GM19351 (cell line): Measurements from ENCODE around the gene FOXO3.

Source experiments
- ATAC-seq: cut with Tn5 transposase; IDR thresholded peaks from one replicate; pipeline ENCODE4 v1.9.1; 2021; ENCODE audit warnings: mild to moderate bottlenecking, moderate library complexity; ENCODE audit not compliant: unreplicated experiment

Gene FOXO3

DNA sequence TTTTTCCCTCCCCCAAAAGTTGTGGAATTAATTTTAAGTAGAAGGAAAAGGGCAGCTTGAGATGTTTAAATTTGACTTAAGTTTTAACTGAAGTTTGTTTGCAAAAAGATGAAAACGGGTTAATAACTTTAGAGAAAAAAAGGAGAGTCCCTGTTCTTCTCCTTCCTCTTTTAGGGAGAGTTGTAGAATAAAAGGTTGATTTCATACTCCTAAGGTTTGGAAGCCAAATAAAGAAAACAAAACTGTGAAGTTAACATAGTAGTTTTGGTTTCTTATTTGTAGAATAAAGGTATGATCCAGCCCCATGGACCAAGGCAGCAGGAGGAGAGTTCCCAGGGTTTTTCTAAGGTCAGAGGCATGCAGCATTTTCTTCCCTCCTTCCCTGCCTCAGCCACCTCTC lies 33.4 kb downstream of the FOXO3 start:
- ATAC-seq: no peak

DNA sequence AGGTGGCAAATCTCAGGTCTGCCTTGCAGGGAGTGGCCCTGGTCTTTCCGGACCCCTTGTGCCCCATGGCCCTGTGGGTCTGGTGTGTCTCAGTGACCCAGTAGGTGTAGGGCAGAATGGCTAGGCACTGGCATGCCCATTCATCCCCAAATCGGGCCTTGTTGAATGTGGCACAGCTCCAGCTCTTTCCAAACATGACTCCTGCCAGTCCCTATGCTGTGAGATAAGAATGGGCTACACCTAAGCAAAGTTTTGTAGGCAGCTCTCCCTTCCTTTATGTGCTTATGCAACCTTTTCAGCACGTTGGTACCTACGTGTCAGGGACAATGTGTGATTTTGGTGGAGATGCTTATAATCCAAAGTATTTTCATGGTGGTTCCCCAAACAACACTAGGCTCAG lies 33.9 kb downstream of the FOXO3 start:
- ATAC-seq: no peak

DNA sequence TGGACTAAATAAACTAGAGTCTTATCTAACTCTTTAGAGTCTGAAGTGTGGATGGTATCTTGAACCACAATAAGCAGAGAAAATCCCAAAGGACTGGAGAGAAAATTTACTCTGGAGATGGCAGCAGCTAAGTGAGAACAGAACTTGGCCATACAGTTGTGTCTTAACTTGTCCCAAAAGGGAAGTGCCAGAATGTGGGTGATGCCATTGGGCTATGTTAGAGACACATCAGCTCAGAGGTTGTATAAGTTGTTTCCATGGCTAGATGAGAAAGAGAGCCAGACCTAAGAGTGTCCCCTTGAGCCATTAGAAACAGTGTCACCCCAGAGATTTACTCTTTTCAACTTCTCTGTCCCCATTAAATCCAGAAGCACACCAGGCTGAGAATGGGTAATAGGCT lies 36.2 kb downstream of the FOXO3 start:
- no peak for ATAC-seq

DNA sequence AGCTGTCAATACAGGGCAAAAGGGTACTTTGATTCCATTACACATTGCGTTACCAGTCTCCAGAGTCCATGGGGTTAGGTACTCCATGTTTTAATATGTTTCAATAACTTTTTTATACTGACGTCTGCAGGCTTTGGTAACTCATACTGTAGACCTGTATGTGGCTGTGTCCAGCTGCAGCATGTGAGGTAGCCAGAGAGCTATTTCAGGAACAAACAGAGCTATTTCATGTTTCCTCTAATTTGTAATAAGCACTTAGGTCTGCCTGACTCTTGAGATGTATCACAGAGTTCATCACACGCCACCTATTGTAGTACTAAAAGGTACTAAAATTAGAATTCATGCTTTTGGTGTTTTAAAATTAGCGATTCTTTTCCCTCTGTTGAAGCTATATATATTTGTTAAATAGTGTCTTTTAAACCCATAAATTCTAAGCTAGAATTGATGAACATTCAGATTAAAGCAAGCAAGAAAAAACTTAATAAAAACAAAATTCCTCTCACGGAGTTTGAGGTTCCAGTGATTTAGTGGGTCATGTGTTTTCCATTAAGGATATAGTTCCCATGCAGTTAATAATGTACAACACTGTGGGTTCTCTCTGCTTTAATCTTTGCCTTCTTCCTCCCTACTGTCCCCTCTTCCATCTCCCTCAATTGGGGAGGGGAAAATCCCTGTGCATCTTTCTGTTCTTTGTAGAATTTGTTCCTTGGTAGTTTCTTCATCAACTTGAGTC lies 37.0 kb downstream of the FOXO3 start:
- peak; percentile 58 for ATAC-seq

DNA sequence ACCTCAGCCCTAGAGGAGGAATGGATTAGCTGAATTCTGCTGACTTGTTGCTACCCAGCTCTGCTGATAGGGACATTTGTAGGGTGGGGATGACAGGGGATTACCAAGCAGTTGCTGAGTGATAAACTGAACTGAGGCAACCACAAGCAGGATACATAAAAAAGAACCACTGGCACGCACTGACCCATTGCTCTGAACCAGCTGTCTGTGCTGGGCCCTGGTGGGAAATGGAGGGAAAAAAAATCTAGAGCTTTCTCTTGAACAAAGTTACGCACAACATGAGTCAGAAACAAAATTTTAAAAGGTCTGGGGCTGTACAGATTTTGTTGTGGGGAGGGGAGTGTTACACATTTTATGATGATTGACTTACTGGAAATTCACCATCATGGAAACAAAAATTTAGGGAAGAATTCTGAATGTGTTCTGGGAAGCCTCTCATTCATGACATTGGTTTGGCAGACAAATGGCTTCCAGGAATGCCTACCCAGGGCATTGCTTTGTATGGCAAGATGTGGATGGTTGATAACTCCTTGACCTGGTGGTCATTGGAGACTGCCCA lies 37.7 kb downstream of the FOXO3 start:
- peak; percentile 86 for ATAC-seq

DNA sequence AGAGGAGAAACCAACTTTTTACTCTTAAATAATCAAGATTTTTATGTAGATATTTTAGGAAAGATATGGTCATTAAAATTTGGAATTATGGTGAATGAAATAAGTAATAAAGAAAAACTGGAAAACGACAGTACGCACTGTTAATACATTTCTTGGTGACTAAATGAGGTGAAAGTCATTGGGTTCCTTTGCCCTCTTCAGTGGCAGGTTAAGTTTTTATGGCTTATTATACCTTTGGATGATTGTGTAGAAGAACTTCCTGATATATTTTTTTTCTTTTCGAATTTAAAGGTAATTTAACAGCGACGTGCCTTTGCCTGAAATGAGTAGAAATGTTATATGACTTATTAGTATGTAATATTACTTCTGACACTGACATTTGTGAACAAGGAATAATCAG lies 43.4 kb downstream of the FOXO3 start:
- ATAC-seq: no peak

DNA sequence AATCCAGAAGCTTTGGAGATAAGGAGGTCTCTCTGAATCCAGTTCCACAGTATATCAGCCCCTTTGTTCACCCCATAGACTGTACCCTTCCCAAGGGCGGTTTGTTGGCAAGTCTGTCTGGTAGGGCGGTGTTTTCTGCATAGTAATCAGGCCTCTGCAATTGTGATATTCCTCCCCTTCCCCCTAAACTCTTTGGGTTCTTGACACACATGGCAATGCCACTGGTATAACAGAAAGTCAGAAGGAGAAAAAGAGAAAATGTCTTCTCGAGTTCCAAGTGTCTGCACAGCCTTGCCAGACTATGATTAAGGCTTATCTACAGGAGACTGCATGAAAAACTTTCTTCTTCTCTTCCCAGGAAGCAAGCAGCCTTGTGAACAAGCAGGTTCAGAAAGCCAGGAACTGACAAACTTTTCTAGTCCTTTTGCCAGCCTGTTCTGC lies 45.6 kb downstream of the FOXO3 start:
- no peak for ATAC-seq

DNA sequence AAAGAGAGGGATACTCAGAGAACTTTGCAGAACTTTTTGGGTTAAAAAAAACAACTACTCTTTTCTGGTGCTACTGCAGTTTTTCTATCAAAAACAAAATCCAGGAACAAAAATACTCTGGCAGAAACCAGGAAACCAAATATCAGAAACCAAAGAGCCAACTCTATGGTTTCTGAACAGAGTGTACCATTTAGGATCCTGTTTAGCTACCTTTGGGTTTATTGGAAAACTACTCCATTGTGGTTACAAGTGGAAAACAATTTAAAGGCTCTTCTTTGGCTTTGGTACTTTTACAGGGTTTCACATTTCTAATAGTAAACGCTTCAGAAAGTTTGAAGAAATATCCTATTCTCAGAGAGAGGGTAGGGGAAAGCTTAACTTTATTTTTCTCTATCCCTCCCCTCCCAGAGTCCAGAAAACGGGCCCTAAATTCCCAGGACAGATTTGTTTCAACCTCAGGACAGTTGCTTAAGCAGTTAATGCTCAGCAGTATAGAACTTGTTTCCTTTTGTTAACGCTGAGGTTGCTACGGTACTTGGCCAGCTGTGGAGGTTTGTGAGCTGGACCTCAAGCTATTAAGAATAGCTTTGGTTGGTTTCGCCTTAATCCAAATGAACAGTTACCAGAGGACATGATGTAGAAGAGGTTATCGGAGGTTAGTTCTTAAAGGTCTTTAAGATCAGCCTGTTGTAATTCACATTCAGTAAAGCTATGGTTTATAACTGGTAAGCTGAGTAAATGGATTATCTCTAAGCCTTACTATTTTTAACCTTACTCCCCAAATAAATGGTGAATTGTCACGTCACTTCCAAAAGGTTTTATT lies 47.9 kb downstream of the FOXO3 start:
- no peak for ATAC-seq

DNA sequence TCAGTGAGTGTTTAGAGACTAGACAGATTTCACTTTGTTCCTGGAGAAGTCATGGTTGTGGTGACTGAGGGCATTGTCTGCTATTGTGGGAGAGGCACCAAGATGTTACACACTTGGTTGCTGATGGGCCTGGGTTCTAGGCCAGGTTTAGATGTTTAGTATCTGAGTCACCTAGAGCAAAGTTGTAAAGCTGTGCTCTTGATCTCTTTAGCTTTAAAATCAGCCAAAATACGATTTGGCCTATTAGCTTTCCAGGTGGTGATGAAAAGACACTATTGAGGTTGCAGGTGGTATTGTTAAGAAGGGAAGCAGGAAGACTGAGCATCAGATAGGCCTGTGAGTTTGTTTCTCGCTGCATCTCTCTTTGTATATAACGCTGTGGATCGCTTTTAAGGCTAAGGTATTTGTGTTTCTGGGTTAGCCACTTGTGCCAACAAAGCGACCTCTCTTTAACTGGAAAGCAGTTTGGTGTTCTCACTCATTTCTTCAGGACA lies 48.6 kb downstream of the FOXO3 start:
- no peak for ATAC-seq

DNA sequence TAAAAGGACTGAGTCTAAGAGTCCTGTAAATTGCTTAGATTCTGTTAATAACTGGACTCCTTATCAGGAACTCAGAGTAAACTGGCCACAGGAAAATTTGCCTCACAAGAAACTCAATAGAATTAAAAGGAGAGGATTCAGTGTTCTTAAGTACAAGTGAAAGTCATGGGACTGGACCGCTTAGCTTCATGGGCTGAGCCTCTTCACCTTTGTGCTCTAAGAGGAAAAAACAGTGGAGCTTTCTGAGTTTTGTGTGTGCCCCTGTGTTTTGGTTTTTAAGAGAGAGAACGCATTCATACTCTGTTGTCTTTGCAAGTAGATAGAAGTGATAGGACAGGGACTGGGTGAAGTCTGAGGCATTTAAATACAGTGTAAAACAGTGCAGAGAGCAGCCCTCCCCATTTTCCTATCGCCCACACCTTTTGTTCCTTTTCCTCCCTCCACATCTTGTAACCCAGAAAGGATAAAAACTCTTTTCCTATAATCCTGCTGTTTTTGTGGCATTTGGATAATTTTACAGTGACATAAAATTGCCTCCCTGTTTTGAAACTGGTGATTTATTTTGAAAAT lies 49.6 kb downstream of the FOXO3 start:
- ATAC-seq: no peak

DNA sequence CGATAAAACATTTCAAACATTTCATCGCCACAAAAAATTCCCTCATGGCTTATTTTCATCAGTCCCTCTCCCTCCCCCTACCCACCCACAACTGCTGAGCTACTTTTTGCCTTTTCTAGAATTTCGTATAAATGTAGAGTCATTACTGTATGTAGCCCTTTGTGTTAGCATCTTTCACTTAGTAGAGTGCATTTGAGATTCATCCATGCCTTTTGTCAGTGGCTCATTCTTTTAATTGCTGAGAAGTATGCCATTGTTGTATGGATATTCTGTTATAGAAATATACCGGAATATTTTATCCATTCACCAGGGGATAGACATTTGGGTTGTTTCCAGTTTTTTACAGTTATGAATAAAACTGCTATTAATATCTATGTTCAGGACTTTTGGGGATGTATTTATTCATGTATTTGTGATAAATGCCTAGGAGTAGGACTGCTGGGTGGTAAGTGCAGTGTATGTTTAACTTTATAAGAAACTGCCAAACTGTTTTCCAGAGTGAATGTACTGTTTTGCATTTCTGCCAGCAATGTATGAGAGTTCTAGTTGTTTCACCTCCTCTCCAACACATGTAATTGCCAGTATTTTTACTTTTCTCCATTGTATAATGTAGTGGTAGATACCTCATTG lies 50.4 kb downstream of the FOXO3 start:
- ATAC-seq: no peak

DNA sequence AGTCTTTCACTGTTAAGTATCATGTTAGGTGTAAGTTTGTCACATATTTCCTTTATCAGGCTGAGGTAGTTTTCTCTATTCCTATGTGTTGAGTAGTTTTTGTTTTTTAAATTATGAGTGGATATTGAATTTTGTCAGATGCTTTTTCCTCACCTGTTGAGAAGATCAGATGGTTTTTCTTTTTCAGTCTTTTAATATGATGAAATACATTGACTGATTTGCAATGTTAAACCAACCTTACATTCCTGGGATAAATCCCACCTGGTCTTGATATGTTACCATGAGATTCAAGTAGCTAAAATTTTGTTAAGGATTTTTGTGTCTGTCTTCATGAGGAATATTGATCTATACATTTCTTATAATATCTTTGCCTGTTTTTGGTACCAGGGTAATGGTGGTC lies 52.1 kb downstream of the FOXO3 start:
- ATAC-seq: no peak

DNA sequence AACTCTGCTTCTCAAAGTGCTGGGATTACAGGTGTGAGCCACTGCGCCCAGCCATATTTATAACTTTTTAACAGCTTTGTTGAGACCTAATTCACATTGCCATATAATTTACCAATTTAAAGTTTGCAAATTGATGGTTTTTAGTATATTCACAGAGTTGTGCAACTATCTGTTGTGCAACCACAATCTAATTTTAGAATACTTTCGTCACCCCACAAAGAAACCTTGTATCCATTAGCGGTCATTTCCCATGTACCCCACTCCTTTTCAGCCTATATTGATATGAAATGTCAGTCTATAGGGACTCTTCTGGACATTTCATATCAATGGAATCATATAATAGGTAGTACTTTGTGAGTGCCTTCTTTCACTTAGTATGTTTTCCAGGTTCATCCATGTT lies 55.8 kb downstream of the FOXO3 start:
- no peak for ATAC-seq

DNA sequence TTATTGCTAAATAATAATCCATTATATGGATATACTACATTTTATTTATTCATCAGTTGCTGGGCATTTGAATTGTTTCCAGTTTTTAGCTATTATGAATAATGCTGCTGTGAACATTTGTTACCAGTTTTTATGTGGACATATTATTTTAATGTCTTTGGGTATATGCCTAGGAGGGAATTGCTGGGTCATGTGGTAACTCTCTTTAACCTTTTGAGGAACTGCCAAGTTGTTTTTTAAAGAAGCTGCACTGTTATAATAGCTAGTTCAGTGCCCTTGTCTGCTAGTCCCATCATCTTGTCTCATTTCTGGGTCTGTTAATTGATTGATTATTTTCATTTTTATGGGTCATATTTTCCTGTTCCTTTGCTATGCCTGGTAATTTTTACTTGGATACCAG lies 56.3 kb downstream of the FOXO3 start:
- no peak for ATAC-seq

DNA sequence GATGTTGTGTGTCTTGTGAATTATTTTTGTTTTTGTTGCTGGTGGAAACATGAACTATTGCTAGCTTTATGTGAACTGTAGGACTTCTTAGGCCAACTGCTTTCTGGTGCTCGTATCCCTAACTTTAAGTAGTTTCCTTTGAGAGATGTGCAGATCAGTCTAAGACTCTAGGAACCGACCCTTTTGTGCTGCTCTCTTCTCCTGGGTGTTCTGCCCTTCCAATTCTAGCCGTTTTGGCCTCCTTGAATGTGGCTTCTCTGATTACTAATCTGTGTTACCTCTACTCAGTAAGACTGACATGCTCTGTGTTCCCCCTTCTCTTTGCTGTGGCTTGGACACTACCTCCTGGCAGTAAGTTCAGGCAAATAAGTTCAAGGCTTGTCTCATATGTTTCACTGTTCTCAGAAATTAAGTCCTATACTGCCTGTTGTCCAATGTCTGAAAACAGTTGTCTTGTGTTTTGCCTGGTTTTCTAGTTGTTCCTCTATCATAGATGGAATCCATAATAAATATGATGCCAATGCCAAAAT lies 58.0 kb downstream of the FOXO3 start:
- no peak for ATAC-seq

DNA sequence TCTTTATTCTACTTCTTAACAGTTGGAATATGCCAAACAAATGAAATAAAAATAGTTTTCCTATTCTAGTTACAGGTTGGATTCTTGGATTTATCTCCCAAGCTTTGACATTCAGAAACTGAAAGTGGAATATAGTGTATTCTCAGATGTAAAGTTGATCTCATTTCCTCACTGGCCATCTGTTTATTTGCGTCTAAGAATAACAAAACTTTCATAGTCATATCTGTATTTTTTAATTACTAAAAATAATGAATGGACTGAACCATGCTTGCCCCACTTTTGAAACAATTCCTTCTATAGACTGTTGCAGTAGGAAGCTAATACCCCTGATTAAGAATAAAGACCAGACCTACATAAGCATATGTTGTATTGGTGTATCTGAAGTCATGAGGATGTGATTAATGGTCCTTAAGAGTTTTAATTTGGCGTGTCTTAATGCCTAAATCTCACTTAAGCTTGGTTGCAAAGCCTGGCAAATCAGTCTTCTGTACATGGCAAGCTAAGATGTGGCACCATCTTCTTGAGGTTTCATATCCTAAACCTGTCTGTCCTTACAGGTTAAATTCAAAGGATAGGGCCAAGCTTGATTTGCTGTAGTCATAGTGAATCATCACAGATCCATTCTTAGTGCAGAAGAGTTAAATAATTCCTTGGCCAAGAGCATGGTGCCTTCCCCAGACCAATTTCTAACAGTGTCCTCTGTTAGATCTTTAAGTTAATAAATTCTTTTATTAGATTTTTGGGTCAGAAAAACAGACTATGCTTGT lies 58.9 kb downstream of the FOXO3 start:
- no peak for ATAC-seq

DNA sequence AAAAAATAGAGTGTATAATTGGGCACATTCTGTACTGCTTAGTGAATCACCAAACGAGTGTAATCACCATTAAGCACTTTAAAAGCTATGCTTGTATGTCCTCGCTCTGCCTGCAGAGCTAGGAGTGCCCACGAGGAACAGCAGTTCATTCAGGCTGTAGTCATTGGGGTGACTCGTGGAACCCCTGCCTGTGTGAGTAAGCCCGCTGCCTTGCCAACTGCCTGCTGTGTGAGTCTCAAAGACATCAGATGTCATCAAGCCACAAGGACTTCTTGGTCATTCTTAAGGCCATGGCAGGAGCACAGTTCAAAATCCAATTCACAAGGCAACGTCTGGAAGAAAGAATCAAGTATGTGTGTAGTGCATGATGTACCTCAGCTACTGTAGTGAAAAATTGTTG lies 60.4 kb downstream of the FOXO3 start:
- ATAC-seq: no peak

DNA sequence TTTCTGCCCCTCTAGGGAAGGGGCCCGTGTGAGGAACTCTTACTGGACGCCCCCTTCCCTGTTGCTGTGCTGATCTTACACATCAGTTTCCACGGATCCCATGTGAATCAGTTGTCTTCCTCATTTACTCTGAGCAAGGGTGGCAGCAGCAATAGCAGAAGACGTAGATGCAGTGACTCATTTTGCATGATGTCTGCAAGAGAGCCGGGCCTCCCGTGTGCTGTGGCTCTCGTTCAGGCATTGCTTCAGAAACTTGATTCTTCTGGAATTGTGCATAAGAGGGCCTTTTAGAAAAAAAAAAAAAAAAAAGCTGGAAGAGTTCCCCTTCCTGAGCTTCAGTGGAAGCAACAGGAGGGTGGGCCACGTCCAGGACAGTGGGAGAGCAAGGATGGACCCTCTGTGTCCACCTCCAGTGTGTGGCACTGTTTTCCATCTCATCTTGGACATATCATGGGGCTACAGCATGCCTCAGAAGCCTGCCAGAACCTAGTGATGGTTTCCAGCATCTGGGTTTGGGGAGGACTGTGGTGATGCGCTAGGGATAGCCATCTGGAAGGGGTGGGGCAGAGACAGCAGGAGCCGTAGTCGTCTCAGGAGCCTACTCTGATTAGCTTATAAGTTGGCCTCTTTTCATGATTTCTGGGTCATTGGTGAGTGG lies 62.1 kb downstream of the FOXO3 start:
- no peak for ATAC-seq

DNA sequence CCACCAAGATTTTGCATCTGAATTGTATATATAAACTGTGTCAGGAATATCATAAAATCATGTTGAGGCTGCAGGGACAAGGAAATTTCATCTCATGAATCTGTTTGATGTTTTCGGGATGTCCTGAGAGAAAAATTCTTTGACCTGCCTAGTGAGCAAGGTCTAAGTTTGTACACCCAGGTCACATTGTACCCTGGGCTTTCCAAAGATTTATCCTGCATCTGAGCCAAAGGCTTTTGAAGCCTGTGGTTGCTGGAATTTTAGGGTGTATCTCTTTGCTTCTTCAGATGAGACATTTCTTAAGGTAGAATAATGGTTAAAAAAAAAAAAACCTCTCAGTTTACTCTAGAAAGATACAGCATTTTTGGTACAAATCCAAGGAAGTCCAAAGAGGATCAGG lies 63.3 kb downstream of the FOXO3 start:
- ATAC-seq: no peak

DNA sequence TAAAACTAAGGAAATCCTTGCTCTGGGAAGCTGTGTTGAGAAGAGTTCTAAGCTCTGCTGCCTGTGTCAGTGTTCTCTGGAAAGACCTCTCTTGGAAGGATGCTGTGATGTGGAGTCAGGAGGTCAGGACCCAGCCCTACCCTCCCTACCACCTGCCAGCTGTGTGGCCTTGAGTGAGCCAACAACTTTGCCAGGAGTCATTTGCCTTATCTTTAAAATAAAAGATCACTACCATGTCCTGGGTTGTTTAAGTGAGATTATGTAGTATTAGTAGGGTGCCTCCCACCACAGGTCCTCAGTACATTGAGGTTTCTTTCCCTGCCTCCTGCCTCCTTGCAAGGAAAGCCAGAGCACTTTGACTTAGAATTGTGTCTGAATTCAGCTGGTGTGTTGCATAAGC lies 64.9 kb downstream of the FOXO3 start:
- no peak for ATAC-seq
